Natural killer cell (primary cell): ENCODE results near the gene CRYGN. TPM values are rescaled to one million over a fixed set of nuclear protein-coding genes. Genes with fewer than 3 reads are reported as not detected.

Source experiments
- ATAC-seq, 3 donors: fragments of 150-1000 bp in 2 of 3; fragments of 200-7000 bp in 1 of 3; cut with Tn5 transposase; 1 replicate in 1 of 3; 2 replicates in 2 of 3; pipeline ENCODE4 v1.10.0; 2021; ENCODE audit warnings: mild to moderate bottlenecking in 2 of 3, moderate library complexity in 2 of 3
- DNase-seq, 2 donors: peaks; one replicate each; pipeline versions ENCODE4 v3.0.0 to v3.0.0-alpha.2; 2013 to 2021; ENCODE audit warnings: mixed read lengths in 1 of 2
- H3K27ac ChIP-seq: one replicate; pipeline ENCODE4 v1.5.1; 2013; ENCODE audit warnings: mild to moderate bottlenecking, low read length
- H3K27me3 ChIP-seq: one replicate; pipeline ENCODE4 v1.6.1; 2013; ENCODE audit warnings: low read length; ENCODE audit not compliant: control insufficient read depth, insufficient read depth
- H3K36me3 ChIP-seq: one replicate; pipeline ENCODE4 v1.6.1; 2013; ENCODE audit warnings: low read length; ENCODE audit not compliant: control insufficient read depth, insufficient read depth
- H3K4me1 ChIP-seq: one replicate; pipeline ENCODE4 v1.6.1; 2013; ENCODE audit warnings: low read length; ENCODE audit not compliant: control insufficient read depth, insufficient read depth
- H3K4me3 ChIP-seq: one replicate; pipeline ENCODE4 v1.5.1; 2013; ENCODE audit warnings: low read length
- H3K9me3 ChIP-seq: one replicate; pipeline ENCODE4 v1.6.1; 2013; ENCODE audit warnings: low read length; ENCODE audit not compliant: control insufficient read depth, insufficient read depth
- H3K27ac Mint-ChIP-seq, 2 donors: one replicate each; pipeline ENCODE4 v1.8.0; 2022; ENCODE audit warnings: mild to moderate bottlenecking in 2 of 2, mixed read lengths in 2 of 2, moderate library complexity in 1 of 2
- H3K27me3 Mint-ChIP-seq, 2 donors: one replicate each; pipeline ENCODE4 v1.8.0; 2022; ENCODE audit warnings: low read depth in 2 of 2, mixed read lengths in 2 of 2
- H3K36me3 Mint-ChIP-seq: one replicate; pipeline ENCODE4 v1.8.0; 2022; ENCODE audit warnings: mixed read lengths
- H3K4me1 Mint-ChIP-seq, 2 donors: one replicate each; pipeline ENCODE4 v1.8.0; 2022; ENCODE audit warnings: mixed read lengths in 2 of 2
- H3K4me3 Mint-ChIP-seq: one replicate; pipeline ENCODE4 v1.8.0; 2022; ENCODE audit warnings: mild to moderate bottlenecking, moderate library complexity, mixed read lengths
- H3K9me3 Mint-ChIP-seq, 2 donors: one replicate each; pipeline ENCODE4 v1.8.0; 2022; ENCODE audit warnings: mixed read lengths in 2 of 2
- CTCF ChIP-seq: fragments of 200-600 bp; IDR thresholded peaks from one replicate; pipeline ENCODE4 v1.8.0; 2022; ENCODE audit warnings: antibody characterized with exemption
- WGBS: methylation state at CpG from one replicate; pipeline ENCODE4 v1.1.7; 2013; ENCODE audit warnings: missing lambda C conversion rate; ENCODE audit not compliant: insufficient coverage; 5-methylcytosine and 5-hydroxymethylcytosine counted together
- intact Hi-C: fragments of 100-400 bp; cut with micrococcal nuclease; formaldehyde crosslinking; loops from one replicate; pipeline ENCODE4 v1.14.2; 2022
- total RNA-seq, 4 donors: library from RNA; stranded (reverse); fragments of 120-200 nt in 1 of 4; gene quantifications; one replicate each; pipeline versions ENCODE4 v1.2.3 to v1.2.4, GENCODE V29; 2013 to 2022

Gene CRYGN
- total RNA-seq, 3 donors from 2014 or later (not counting 1 experiment from before 2014, with no cell fraction given) = not detected

GRCh38 chr7:151386301-151387160 is 53.4 kb downstream of the CRYGN start:
- ATAC-seq (no peak), DNase-seq (no peak)
- Histone ChIP-seq H3K4me3 (no peak overlapping the region), H3K36me3 (no peaks in the 10 kb centered on the region), H3K9me3 (no peaks in the 10 kb centered on the region), H3K27ac (no peak overlapping the region), H3K4me1 (peaks cover 11% of the 10 kb centered on the region), H3K27me3 (peaks cover 11% of the 10 kb centered on the region)
- Mint-ChIP-seq H3K4me1 (peaks cover 8 to 12% of the 10 kb centered on the region in 2 donors), H3K9me3 (no peaks in the 10 kb centered on the region), H3K4me3 (no peak overlapping the region), H3K27ac (no peak overlapping the region), H3K36me3 (no peaks in the 10 kb centered on the region), H3K27me3 (peaks cover 23 to 25% of the 10 kb centered on the region in 2 donors)
- WGBS = 80% methylated on average over 16 of the region's 16 CpGs
- intact Hi-C loops = no loop called here
- TF ChIP-seq CTCF = no peak

- ATAC-seq = no peak
- Histone ChIP-seq H3K9me3 (no peaks in the 10 kb centered on the region), H3K4me1 (peaks cover 16% of the 10 kb centered on the region), H3K27ac (no peak overlapping the region), H3K27me3 (peaks cover 11% of the 10 kb centered on the region), H3K36me3 (no peaks in the 10 kb centered on the region), H3K4me3 (no peak overlapping the region)
- no peak for DNase-seq
- H3K9me3 Mint-ChIP-seq = no peaks in the 10 kb centered on the region
- WGBS = 94% methylated on average over 26 of the region's 26 CpGs
- H3K4me1 Mint-ChIP-seq = peaks cover 12% of the 10 kb centered on the region in 2 donors
- H3K4me3 Mint-ChIP-seq = no peak overlapping the region
- intact Hi-C loops = no loop called here
- peaks cover 22 to 23% of the 10 kb centered on the region in 2 donors for H3K27me3 Mint-ChIP-seq
- TF ChIP-seq CTCF = no peak
- no peaks in the 10 kb centered on the region for H3K36me3 Mint-ChIP-seq
- no peak overlapping the region for H3K27ac Mint-ChIP-seq
Measured at GRCh38 chr7:151385626-151386300, 54.2 kb downstream of the CRYGN start.

GRCh38 chr7:151384776-151385625 is 54.9 kb downstream of the CRYGN start:
- H3K27ac ChIP-seq = no peak overlapping the region
- H3K27me3 Mint-ChIP-seq = peaks cover 22 to 23% of the 10 kb centered on the region in 2 donors

More at GRCh38 chr7:151384776-151385625, 54.9 kb downstream of the CRYGN start:
- no peak for DNase-seq
- Mint-ChIP-seq H3K4me1 (peaks cover 8 to 14% of the 10 kb centered on the region in 2 donors), H3K27ac (no peak overlapping the region), H3K9me3 (no peaks in the 10 kb centered on the region), H3K36me3 (no peaks in the 10 kb centered on the region), H3K4me3 (no peak overlapping the region)
- no peak for ATAC-seq
- intact Hi-C loops = no loop called here
- H3K36me3 ChIP-seq = no peaks in the 10 kb centered on the region
- no peaks in the 10 kb centered on the region for H3K9me3 ChIP-seq
- H3K27me3 ChIP-seq = peaks cover 11% of the 10 kb centered on the region
- no peak for TF ChIP-seq CTCF
- peaks cover 23% of the 10 kb centered on the region for H3K4me1 ChIP-seq
- H3K4me3 ChIP-seq = no peak overlapping the region
- WGBS = 90% methylated on average over 25 of the region's 26 CpGs
